RWPE2 (cell line): Measurements from ENCODE around the gene SORT1.

ENCODE experiments used
- ATAC-seq: fragments of 200-7000 bp; cut with Tn5 transposase; 3 replicates; pipeline ENCODE4 v1.9.1; 2021; ENCODE audit warnings: low read depth
- DNase-seq: peaks from one replicate; pipeline ENCODE4 v3.0.0-alpha.2; 2020; ENCODE audit warnings: low spot score
- H3K27ac ChIP-seq: fragments of 450-650 bp; 2 replicates; pipeline ENCODE4 v1.5.1; 2017; ENCODE audit warnings: mild to moderate bottlenecking; ENCODE audit not compliant: poor library complexity, severe bottlenecking
- H3K27me3 ChIP-seq: fragments of 250-450 bp; sonication (Bioruptor Pico); 2 replicates; pipeline ENCODE4 v1.5.1; 2021; ENCODE audit warnings: mild to moderate bottlenecking, moderate library complexity; ENCODE audit not compliant: insufficient read depth, poor library complexity, severe bottlenecking
- H3K36me3 ChIP-seq: fragments of 250-450 bp; sonication (Bioruptor Pico); 2 replicates; pipeline ENCODE4 v1.5.1; 2020; ENCODE audit warnings: low read depth, mild to moderate bottlenecking, moderate library complexity
- H3K4me1 ChIP-seq: fragments of 250-450 bp; sonication (Bioruptor Pico); 2 replicates; pipeline ENCODE4 v1.5.1; 2021; ENCODE audit warnings: mild to moderate bottlenecking, moderate library complexity; ENCODE audit not compliant: insufficient read depth, poor library complexity, severe bottlenecking
- H3K4me3 ChIP-seq: fragments of 250-450 bp; sonication (Bioruptor Pico); 2 replicates; pipeline ENCODE4 v1.5.1; 2021; ENCODE audit warnings: mild to moderate bottlenecking, moderate library complexity; ENCODE audit not compliant: severe bottlenecking
- H3K9me3 ChIP-seq: fragments of 250-450 bp; sonication (Bioruptor Pico); 2 replicates; pipeline ENCODE4 v1.5.1; 2021; ENCODE audit warnings: mild to moderate bottlenecking, moderate library complexity; ENCODE audit not compliant: severe bottlenecking
- TF ChIP-seq, protein P1 (sequence below): fragments of 450-650 bp; IDR thresholded peaks from one replicate; pipeline ENCODE4 v1.5.1; 2017; ENCODE audit warnings: mild to moderate bottlenecking, moderate library complexity; ENCODE audit not compliant: poor library complexity, severe bottlenecking

The SORT1 gene

DNA sequence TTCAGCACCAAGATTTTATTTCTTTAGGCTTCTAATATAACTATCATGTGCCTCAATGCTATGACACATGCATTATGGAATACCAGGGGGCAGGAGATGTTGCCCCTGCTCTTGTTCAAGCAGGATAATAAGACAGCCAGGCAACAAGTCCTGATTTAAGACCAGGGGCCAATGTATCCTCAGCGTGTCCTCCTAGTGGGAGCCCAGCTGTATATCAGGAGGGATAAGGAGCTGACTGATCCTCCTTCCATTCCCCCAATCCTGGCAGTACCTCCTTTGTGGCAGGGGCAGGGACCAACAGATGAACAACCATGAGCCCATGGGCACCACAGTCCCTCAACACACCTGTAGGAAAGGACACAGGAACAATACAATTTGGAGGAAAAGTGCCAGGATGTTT is 29.3 kb downstream of the SORT1 start:
- Histone ChIP-seq H3K4me3 (no peak overlapping the region), H3K27me3 (no peaks in the 10 kb centered on the region), H3K9me3 (no peaks in the 10 kb centered on the region), H3K36me3 (no peaks in the 10 kb centered on the region), H3K27ac (no peak overlapping the region), H3K4me1 (peaks cover 19% of the 10 kb centered on the region)
- TF ChIP-seq, protein P1, sequence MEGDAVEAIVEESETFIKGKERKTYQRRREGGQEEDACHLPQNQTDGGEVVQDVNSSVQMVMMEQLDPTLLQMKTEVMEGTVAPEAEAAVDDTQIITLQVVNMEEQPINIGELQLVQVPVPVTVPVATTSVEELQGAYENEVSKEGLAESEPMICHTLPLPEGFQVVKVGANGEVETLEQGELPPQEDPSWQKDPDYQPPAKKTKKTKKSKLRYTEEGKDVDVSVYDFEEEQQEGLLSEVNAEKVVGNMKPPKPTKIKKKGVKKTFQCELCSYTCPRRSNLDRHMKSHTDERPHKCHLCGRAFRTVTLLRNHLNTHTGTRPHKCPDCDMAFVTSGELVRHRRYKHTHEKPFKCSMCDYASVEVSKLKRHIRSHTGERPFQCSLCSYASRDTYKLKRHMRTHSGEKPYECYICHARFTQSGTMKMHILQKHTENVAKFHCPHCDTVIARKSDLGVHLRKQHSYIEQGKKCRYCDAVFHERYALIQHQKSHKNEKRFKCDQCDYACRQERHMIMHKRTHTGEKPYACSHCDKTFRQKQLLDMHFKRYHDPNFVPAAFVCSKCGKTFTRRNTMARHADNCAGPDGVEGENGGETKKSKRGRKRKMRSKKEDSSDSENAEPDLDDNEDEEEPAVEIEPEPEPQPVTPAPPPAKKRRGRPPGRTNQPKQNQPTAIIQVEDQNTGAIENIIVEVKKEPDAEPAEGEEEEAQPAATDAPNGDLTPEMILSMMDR, result no peak
- ATAC-seq (no peak), DNase-seq (no peak)

DNA sequence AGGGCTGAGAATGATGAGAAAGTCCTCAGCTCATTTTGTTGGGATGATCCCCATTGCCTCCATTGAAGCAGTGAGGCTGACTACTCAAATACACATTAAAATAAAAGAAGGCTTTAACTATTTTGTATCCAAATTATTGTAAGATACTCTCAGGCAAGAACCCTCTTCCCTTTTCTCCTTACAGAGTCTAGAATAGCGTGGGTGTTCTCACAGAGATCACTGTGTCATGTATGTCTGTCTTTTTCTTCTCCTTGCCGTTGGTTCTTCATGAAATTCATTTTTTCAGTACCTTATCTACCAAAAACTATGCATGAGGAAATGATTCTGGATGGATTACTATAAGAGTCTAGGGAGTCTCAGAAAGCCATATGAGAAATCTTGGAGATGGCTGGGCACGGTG is 30.1 kb downstream of the SORT1 start:
- Histone ChIP-seq H3K9me3 (no peaks in the 10 kb centered on the region), H3K36me3 (no peaks in the 10 kb centered on the region), H3K27ac (no peak overlapping the region), H3K4me3 (no peak overlapping the region), H3K4me1 (peaks cover 19% of the 10 kb centered on the region), H3K27me3 (no peaks in the 10 kb centered on the region)
- TF ChIP-seq, protein P1, result no peak
- ATAC-seq, result no peak
- DNase-seq, result no peak

DNA sequence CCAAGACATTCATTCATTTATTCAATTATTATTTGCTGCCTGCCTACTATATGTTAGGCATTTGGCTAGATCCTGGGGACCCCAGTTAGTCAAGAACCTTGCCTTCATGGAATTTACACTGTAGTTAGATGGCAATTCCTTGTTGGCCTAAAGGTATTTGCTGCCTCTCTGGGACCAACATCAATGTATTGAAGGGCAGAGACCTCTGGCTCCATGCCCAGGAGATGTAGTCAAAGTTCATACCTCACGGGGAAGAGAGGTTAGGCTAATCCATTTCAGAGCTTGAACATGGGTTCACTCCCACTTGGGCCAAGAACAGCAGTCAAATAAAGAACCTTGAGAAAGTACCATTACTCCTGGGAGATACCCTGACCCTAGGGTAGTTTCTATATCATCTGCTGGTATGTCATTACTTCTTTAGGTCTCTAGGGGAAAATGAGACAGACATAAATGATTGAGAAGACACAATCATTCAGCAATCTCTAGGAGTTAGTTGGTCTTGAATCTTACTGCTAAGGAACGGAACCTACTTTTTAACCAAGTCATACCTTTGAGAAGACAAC is 32.0 kb downstream of the SORT1 start:
- TF ChIP-seq, protein P1, result no peak
- H3K9me3 ChIP-seq, result no peaks in the 10 kb centered on the region
- H3K27ac ChIP-seq, result no peak overlapping the region
- ATAC-seq (no peak), DNase-seq (no peak)
- peaks cover 9% of the 10 kb centered on the region for H3K4me1 ChIP-seq
- no peak overlapping the region for H3K4me3 ChIP-seq
- no peaks in the 10 kb centered on the region for H3K36me3 ChIP-seq
- H3K27me3 ChIP-seq, result no peaks in the 10 kb centered on the region

DNA sequence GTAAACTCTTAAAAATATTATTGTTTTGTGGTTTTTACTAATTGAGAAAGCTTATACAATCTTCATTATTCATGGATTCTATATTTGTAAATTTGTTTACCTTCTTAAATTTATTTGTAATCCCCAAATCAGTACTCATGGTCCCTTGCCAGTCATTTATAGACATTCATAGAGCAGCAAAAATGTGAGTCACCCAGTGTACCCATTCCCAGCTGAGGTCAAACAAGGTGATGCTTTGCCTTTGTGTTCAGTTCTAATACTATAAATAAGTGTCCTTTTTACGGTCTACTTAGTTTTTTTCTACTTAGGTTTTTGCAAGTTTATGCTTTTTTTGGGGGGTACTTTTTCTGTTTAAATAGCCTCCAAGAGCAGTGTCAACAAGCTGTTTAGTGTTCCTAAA is 36.1 kb downstream of the SORT1 start:
- ATAC-seq, result no peak

DNA sequence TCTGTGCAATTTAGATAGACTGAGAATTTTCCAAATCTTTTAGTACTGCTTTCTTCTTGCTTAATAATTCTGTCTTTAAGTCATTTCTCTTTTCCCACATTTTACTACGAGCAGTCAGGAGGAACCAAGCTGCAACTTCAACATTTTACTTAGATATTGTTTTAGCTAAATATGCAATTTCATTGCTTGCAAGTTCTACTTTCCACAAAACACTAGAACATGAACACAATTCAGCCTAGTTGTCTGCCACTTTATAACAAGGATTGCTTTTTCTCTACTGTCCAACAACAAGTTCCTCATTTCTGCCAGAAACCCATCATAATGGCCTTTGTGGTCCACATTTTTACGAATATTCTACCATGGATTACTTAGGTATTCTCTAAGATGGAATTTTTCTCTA is 36.6 kb downstream of the SORT1 start:
- Histone ChIP-seq H3K4me1 (no peaks in the 10 kb centered on the region), H3K27me3 (no peaks in the 10 kb centered on the region), H3K36me3 (no peaks in the 10 kb centered on the region), H3K9me3 (no peaks in the 10 kb centered on the region), H3K4me3 (no peak overlapping the region), H3K27ac (no peak overlapping the region)
- DNase-seq (no peak), ATAC-seq (no peak)
- TF ChIP-seq, protein P1, result no peak

More for the DNA sequence above, 36.1 kb downstream of the SORT1 start:
- Histone ChIP-seq H3K4me1 (no peaks in the 10 kb centered on the region), H3K4me3 (no peak overlapping the region), H3K36me3 (no peaks in the 10 kb centered on the region), H3K9me3 (no peaks in the 10 kb centered on the region), H3K27ac (no peak overlapping the region), H3K27me3 (no peaks in the 10 kb centered on the region)
- no peak for DNase-seq
- TF ChIP-seq, protein P1, result no peak
